Measurements from ENCODE around the gene CCDC24.

DNA sequence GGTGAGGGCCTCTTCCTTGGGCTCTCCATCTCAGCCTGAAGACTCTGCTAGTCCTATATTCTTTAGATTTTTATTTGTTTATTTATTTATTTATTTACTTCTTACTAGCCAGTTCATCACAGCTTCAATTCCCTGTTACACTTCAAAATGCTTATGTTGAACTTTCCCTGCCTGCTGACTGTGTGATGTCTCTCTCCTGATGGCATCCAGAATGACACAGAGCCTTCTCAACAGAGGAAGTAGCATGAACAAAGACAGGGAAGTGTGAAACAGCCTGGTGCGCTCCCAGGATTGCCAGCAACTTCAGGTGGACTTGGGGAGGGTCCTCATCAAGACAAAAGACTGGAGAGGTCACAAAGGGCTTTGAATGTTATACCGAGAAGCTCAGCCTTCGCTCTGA, 49.0 kb upstream of the CCDC24 start:
- TF ChIP-seq, protein P1, sequence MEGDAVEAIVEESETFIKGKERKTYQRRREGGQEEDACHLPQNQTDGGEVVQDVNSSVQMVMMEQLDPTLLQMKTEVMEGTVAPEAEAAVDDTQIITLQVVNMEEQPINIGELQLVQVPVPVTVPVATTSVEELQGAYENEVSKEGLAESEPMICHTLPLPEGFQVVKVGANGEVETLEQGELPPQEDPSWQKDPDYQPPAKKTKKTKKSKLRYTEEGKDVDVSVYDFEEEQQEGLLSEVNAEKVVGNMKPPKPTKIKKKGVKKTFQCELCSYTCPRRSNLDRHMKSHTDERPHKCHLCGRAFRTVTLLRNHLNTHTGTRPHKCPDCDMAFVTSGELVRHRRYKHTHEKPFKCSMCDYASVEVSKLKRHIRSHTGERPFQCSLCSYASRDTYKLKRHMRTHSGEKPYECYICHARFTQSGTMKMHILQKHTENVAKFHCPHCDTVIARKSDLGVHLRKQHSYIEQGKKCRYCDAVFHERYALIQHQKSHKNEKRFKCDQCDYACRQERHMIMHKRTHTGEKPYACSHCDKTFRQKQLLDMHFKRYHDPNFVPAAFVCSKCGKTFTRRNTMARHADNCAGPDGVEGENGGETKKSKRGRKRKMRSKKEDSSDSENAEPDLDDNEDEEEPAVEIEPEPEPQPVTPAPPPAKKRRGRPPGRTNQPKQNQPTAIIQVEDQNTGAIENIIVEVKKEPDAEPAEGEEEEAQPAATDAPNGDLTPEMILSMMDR (IDR thresholded peaks at IDR 0.05; ENCODE audit: low read length), result no peak
- no peak for TF ChIP-seq EZH2 (optimal IDR thresholded peaks at IDR 0.05; ENCODE audit: low read depth, low read length)

All from MM.1S (cell line).